GM19035 (cell line): ENCODE data around the gene DCLK1.

Experiments used
- ATAC-seq: cut with Tn5 transposase; IDR thresholded peaks from one replicate; pipeline ENCODE4 v1.9.1; 2021; ENCODE audit not compliant: unreplicated experiment

Gene DCLK1

DNA sequence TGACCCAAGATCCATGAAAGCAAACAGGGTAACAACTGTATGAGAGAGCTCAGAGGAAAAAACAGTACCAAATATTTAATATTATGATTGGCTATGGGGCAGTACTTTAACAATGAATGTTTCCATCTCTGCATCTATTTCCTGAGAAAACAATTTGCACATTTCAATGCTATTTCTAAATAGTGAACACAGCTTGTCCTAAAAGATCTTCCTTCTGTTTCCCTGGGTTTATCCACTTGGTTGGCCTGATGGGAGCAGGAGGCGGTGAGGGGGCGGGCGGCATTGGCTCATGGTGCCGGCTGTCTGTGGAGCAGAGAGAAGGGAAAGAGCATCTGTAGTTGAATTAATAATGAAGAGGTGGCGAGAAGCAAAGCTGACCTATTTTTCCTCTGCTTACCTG, 291.4 kb downstream of the DCLK1 start:
- ATAC-seq = no peak

GRCh38 chr13:35838356-35838755, 292.8 kb downstream of the DCLK1 start:
- no peak for ATAC-seq

GRCh38 chr13:35836446-35836845, 294.7 kb downstream of the DCLK1 start:
- ATAC-seq = no peak

- no peak for ATAC-seq
Measured at GRCh38 chr13:35835989-35836388, 295.2 kb downstream of the DCLK1 start.

DNA sequence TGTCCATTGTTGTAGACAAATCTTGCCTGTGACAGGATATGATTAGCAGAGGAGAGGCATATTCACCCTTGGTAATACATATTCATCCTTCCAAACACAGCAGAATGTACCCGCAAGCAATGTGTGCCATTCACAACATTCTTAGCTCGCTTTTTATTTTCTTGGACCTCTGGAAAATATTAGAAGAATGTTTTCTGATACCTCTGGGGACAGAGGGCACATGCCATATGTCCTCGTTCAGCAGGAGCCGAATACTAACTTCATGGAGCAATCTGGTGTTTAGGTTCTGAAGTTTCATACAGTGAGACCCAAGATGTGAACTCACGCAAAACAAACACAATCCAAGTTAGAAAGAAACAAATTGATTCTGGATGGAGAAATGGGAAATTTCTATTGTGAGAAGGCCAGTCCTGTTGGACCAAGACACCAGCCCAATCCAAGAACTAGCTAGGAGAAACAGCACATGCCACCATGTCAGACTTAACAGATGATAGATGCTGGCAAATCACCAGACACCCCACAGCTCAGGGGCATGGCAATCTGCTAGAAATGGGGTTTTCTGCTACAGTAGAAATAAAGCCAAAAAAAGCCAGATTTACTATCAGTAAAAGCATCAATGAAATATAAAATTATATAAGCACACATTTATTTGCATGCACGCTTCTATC, 297.4 kb downstream of the DCLK1 start:
- ATAC-seq = no peak

DNA sequence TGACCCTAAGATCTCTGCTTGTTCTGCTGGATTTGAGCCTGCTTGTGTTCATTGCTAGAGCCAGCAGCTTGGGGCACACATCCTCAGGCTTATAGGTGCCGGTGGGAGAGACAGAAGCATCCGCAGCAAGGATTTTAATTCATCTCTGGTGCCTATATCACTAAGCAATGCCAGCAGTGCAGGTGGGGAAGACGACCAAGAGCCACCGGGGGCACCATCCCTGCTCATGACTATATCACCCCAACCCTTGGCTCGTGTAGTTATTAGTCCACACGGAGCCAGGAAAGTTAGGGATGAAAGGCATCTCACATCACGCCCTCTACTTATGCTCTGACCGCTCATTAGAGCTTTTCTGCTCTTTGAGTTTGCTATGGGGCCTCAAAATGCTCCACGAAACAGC, 298.2 kb downstream of the DCLK1 start:
- no peak for ATAC-seq

DNA sequence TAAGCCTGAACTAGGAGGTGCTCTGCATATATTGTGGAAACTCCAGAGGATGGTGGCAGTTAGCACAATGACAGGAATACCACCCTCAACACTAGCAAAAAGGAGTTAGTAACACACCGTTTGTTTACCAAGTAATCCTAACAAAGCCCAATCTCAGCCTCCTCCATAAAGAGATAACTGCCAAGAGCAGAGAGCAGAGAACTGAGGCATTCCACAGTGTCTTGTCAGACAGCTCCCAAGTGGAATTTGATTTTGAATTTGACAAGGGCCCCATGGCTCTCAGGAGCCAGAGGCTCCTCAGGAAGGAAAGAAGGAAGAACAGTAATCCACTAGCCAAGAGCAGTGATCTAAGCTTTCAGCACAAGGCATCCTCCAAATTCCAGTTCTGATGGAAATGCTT, 298.6 kb downstream of the DCLK1 start:
- no peak for ATAC-seq

DNA sequence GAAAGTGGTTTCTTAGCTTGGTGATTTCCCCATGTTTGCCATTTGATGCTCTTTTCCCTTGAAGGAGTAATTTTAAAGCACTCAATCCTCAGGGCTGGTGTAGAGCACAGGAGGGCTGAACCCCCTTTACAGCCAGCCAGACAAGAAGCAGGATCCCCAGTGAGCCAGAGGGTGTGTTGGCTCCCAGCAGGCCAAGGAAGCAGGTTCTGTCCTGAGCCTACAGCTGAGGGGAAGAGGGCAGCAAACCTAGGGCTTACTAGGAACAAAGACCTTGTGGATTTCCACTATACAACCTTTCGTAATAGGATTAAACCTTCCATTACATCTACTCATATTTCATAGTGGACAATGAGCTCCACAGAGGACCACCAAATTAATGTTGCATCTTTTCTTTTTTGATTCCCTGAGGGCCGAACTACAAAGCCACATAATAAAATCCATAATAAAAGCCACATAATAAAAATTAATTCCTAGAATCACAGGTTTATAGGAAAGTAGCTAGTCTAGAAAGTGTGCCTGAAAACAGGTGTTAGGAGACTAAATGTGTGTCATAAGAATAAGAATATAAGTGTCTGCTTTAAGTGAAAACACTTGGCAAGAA, 300.2 kb downstream of the DCLK1 start:
- no peak for ATAC-seq

GRCh38 chr13:35826626-35827254, 304.4 kb downstream of the DCLK1 start:
- no peak for ATAC-seq

DNA sequence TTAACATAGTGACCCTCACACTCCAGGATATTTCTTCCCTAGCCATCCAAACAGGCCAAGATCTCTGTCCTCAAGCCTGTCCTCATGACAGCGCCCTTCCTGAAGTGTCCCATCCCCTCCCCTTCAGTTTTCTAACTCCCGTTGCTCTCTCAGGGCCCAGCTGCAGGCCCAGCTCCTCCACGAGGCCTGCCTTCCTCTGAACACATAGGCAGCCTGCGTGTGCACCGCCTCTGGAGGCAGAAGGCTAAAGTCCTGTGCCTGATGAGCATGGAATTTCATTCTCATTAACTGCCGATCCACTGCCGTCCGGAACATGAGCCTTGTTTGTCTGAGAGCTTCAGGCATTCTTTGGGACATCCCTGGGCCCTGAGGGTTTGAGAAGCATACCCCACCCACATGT, 306.4 kb downstream of the DCLK1 start:
- no peak for ATAC-seq

DNA sequence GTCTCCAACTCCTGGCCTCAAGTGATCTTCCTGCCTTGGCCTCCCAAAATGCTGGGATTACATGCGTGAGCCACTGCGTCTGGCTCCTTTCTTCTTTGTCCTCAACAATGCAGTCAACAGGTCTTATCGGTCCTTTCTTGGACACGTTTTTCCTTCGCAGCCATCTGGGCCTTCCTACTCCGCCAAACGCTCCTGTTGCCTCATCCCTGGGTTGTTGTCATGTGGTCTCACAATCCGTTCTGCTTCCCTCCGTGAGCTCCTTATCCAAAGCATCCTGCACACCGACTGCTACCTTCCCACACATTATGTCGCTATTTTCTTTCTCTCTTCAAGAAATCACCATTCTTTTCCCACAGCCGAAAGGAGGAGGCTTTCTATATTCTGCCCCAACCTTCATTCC, 306.8 kb downstream of the DCLK1 start:
- no peak for ATAC-seq

GRCh38 chr13:35822666-35823065, 308.5 kb downstream of the DCLK1 start:
- no peak for ATAC-seq

GRCh38 chr13:35818633-35819067, 312.5 kb downstream of the DCLK1 start:
- ATAC-seq = no peak

DNA sequence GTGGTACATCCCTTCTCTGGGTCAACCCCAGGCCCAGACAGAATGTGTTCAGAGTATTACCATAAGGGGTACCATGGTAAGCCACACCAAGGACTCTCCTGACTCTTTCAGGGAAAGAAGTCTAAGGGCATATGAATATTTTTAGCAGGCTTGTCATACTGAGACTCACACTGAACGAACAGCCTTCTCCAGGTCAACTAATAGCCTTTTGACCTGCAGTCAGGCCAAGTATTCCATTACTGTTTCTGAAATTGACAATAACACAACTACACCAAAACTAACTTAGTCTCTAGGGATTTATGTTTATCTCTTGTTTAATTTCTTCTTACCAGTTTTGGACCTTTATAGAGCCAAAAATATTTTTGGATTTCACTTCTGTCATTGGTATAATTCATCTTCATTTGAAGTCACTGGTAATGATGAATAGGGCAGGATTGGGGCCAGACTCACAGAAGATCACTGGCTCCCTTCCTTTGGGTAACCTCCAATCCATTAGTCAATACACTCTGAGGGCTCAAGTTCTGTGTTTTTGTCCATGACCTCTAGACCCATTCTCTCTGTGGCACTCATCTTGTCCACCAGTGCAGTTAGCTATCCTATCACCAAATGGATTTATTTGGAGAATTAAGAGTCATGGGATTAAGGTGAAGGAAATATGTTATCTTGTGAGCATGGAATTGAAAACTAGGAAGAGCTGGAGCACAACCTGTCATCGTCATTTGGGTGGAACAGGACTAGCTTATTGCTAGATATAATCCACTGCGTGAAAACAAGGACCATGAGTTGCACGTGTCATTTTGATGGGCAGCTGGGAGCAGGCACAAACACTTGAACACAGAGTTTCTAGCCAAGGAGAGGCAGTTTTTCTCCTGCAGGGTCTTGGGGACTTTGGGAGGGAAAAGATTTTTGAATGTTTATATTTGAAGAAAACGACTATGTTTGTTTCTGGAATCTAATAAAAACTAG, 313.3 kb downstream of the DCLK1 start:
- no peak for ATAC-seq

GRCh38 chr13:35814605-35815011, 316.6 kb downstream of the DCLK1 start:
- ATAC-seq = no peak

DNA sequence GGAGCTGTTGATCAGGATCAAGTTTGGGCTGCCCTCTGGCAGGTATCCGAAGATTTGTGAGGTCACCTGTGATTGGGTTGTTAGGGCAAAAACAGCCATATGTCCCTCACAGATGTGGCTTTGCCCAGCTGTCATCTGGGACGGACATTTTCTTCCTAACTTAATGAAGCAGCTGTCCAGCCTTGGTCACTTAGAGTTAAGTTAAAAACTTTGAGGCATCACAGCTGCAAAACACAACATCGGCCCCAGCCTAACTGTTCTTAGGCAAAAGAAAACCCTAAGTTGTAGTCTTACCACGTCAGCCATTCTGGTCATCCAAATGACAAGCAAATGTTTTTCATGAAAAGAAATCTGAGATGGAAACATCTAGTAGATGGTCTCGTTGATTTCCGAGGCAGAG, 318.4 kb downstream of the DCLK1 start:
- no peak for ATAC-seq

- no peak for ATAC-seq
Measured at GRCh38 chr13:35810321-35810720, 320.9 kb downstream of the DCLK1 start.

DNA sequence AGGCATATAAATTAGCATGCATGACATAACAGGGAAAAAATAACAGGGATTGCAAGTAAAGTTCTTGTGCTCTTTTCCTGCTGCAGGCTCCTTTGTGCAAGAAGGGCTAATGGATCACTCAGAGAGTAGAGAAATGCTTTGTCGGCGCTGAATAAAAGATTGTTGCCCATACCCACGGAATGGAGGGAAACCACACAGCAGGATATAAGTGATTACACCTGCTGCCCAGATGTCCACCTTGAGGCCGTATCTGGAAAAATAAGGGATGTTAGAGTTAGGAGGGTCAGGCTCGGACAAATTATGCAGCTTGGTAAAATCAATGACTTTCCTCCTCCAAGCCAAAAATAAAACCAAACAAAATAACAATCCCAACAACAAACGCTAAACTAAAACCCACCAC, 322.3 kb downstream of the DCLK1 start:
- ATAC-seq = no peak

- ATAC-seq = no peak
Measured at GRCh38 chr13:35804901-35805300, 326.3 kb downstream of the DCLK1 start.

GRCh38 chr13:35797991-35798390, 333.2 kb downstream of the DCLK1 start:
- no peak for ATAC-seq

- no peak for ATAC-seq
Measured at GRCh38 chr13:35797244-35797643, 333.9 kb downstream of the DCLK1 start.
